Activated T-cell treated with anti-CD3 and anti-CD28 coated beads for 48 hours (primary cell): ENCODE measurements around the gene CSF1R.
"Not testable (repeated sequence)": the region's sequence is repeated elsewhere in the genome, so short reads cannot be mapped to it uniquely, and the experiment has no call there.

Source experiments
- DNase-seq: peaks from one replicate; pipeline ENCODE4 v3.0.0-alpha.2; 2020; ENCODE audit warnings: low read depth

CSF1R gene

GRCh38 chr5:150103678-150104549 lies 17.6 kb upstream of the CSF1R start:
- DNase-seq = no peak

- DNase-seq = no peak
Measured at GRCh38 chr5:150101023-150101422, 14.7 kb upstream of the CSF1R start.

GRCh38 chr5:150097152-150097551 lies 10.8 kb upstream of the CSF1R start:
- DNase-seq = no peak

DNA sequence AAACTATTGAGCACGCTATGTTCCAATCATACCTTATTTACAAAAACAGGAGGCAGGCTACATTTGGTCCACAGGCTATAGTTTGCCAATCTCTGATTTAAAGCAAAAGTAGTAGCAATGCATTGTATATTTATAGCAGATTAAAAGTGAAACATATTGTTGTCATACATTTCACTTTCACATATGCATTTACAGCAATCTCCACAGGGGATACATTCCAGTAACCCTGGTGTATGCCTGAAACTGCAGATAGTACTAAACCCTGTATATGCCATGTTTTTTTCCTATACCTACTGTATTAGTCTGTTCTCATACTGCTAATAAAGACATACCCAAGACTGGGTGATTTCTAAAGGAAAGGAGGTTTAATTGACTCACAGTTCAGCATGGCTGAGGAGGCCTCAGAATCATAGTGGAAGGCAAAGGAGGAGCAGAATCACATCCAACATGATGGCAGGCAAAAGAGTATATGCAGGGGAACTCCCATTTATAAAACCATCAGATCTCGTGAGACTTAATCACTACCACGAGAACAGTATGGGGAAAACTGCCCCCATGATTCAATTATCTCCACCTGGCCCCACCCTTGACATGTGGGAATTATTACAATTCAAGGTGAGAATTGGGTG lies 5.9 kb upstream of the CSF1R start:
- DNase-seq = no peak

DNA sequence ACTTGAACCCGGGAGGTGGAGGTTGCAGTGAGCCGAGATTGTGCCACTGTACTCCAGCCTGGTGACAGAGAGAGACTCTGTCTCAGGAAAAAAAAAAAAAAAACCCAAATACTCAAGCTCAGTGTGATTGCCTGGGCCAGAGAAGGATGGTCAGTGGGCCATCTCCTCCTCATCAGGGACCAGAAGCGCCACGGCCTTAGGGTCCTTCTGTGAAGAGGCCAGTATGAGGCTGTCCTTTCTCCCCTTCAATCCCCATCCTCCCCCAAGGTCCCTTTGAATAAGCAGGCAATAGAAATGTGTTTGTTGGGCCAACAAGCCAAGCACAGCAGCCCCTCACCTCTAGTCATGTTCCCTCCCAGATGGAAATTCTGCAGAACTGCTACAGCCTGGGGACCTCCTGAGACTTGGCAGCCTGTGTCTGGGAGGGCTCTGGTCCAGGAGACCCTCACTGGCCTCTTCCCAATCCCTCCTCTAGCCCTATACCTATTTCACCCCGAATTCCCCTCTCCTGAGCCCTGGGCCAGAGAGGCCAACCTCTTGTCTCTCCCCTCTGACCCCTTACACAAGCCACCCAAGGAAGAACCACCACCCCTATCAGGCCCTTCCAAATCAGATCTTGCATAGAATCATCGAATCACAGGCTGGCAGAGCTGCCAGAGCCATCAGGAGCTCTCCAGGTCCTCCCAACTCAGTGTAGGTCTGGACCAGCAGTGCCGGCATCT lies 1.0 kb downstream of the CSF1R start:
- DNase-seq = no peak

DNA sequence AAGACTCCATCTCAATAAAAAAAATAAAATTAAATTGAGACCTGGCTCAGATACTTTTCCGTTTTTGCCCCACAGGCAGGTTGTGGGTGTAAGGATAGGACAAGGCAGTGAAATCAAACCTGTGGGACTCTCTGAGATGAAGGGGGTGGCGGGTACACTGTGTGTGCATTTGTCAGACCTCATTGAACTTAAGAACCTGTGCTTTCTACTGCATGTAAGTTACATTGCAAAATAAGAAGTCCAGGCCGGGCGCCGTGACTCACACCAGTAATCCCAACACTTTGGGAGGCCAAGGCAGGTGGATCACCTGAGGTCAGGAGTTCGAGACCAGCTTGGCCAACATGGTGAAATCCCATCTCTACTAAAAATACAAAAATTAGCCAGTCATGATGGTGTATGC lies 1.6 kb downstream of the CSF1R start:
- DNase-seq = not testable (repeated sequence)

DNA sequence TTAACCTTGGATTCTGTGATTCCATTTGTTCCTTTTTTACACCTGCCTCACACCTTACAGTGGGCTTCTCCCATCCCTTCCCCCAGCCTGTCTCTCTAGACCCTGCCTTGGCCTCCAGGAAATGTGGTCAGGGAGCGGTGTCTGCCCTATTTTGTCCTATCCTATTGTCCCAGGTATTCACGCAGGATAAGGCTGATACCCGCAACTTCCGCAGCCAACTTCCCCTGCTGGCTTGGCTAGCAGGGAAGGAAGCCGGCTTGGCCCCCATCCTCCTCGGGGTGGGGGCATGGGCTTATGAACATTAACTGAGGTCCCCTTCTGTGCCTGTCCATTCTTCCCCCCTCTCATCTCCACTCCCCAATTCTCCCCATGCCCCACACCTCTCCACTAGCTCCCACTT lies 3.5 kb downstream of the CSF1R start:
- DNase-seq = no peak

DNA sequence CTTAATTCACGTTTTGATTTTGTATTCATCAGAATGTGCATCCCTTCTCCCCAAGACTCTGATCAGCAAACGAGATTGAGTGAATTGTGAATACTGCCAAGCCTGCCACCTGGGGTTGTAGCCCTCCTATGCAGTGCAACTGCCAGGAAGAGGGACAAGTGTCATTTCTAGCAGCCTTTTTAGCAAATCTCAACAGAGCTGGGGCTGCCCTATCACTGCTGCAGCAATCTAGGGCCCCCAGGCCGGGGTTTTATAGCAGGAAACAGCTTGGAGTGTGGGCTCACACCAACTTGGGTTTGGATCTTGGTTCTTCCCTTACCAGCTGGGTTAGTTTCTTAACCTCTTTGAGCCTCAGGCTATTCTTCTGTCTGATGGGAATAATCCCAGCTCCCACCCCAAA lies 4.0 kb downstream of the CSF1R start:
- no peak for DNase-seq

DNA sequence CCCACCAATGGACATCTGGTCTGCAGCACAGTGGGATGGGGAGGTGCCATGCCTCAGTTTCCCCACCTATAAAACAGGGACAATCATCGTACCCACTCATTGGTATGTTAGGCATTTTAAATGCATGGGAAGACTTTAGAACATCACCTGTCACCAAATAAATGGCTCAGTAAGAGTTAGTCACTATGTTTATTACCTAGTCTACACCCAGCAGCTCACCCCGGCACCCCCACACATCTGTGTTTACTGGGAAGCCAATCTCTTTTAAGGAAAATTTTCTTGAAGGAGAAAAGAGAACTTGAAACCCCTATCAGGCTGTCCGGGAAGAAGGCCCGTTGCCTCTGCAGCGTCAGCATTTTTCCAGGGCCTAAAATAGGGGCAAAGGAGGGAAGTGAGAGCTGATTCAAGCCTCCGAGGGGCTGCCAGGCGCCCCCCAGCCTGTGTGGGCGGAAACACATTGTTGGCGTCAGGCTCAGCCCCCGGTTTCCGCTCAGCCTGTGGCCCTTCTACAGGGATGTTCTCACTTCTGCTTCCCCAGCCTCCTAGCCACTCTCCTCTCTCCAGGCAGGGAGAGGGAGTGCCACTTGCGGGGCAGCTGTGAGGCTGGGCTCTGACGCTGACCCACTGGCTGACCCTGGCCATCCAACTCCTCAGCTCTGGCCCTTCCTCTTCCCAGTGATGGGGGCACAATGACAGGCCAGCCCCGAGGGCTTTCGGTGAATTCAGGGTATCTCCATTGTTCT lies 4.6 kb downstream of the CSF1R start:
- no peak for DNase-seq

- no peak for DNase-seq
Measured at GRCh38 chr5:150080696-150081435, 5.5 kb downstream of the CSF1R start.

DNA sequence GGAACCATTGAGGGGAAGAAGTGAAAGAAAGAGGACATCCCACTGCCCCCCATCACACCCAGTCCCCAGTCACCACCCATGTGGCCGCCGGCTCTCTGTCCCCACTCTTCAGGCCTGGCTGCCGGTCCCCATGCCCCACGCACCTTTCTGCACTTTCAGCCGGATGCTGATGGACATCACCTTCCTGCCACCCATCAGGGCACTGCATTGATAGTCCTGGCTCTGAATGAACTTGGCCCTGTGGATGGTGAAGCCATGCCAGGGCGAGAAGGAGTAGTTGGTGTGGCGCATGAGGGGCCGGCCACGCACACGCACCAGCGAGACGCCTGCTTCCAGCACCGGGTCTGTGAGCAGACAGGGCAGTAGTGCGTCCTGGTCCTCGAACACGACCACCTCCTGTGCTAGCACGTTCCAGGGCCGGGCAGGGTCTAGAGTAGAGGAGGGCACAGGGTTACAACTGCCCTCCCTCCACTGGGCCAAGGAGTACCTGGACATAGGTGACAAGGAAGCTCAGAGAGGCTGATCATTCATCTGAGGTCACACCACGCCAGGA lies 6.4 kb downstream of the CSF1R start:
- no peak for DNase-seq

DNA sequence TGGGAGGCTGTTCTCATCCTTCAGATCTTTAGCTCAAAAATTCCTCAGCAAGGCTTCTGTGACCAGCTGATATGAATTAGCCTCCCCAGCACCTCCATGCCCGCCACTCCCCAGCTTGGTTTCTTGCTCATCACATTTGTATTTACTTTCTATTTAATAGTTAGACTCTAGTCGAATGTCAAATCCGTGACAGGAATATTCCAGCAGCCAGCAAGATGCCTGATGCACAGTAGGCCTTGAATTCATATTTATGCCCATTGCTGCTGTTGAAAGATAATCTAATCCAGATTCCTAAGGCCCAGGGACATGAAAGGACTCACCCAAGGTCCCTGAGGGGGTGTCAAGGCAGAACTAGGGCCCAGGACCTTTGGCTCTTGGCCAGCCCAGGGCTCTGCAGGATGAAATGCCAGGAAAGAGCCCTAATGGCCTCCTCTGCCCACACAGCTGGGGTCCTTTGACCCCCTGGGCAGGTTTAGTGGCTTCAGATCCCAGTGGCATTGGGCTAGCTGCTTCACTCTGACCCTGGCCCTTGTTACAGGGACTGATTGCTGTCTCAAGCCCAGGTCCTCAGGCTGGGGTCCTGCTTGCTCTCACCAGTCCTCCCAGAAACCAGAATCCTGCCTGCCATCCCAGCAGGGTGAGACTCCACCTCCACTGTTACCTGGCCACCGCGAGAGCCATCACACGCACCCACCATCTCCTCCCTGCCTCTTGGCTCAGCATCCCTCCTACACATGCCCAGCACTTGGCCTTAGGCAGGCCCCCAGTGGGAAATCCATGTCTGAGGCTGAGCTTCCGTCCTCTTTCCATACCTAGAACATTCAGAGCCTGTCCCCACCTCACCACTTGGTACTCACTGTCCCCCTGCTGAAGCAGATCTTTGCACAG lies 7.3 kb downstream of the CSF1R start:
- DNase-seq = no peak

DNA sequence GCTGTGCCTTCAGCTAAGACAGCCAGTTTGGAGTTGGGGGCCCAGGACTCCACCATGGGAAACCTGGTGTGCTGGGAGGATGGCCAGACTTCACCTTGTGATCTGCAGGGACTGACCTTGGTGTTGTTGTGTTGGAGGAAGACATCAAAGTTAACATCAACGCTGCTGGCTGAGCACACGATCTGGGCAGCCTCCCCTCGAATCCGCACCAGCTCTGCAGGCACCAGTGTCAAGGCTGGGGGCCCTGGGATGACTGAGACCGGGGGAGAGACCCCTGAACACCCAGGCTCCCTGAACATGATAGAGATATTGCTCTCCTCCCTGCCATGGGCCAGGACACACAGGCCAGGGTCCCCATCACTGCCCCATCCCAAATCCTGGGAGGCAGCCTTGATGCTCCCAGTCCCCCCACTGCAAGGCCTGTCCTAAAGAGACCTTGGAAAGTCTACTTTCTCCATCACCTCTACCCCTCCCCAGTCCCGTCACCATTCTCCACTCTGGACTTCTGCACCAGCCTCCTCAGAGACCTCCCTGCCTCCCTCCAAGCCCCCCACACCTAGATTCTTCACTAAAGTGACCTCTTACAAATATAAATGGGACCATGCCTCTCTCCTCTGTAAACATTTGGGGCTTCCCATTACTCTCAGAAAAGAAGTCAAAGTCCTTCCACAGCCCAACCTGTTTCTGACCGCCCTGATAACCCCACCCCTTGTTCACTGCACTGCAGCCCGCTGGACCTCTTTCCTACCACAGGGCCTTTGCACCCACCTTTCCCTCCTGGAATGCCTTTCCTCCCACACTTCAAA lies 8.2 kb downstream of the CSF1R start:
- DNase-seq = no peak

DNA sequence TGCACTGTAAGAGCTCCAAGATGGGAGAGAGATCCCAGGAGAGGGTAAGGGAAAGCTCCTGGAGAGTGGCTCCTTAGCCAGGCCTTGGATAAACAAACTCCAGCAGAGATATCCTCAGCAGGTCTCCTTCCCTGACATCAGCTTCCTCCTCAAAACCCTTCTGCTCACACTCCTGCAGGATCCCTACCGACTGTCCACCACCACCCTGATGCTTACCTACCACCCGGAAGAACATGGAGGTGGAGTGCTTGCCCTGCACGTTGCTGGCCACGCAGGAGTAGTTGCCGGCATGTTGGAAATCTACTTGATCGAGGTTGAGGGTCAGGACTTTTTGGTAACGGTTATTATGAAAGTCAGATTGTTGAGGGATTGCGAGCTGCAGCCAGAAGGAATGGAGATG lies 9.3 kb downstream of the CSF1R start:
- DNase-seq = no peak

GRCh38 chr5:150075806-150076205 lies 10.5 kb downstream of the CSF1R start:
- DNase-seq = no peak

GRCh38 chr5:150075233-150075632 lies 11.1 kb downstream of the CSF1R start:
- DNase-seq = no peak

GRCh38 chr5:150073677-150074076 lies 12.7 kb downstream of the CSF1R start:
- no peak for DNase-seq

DNA sequence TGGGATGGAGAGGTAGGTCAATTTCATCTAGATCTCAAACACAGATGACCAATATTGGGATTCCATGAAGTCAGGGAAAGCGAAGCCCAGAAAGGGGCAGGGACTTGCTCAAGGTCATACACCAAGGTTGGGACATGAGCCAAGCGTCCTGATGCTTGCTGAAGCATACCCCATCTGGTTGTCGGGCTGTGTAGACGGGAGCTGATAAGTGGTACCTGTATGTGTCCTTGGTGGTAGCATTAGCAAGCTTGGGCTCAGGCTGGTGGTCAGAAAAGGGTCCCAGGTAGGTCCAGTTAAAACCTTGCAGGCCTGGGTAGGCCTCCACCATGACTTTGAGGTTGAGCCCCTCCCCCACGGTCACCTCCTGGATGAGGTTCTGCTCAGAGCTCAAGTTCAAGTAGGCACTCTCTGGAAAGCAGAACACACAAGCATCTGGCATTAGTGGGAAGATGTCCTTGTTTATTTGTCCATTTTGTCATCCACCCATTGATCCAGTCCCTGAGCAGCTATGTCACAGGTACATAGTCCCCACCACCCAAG lies 13.2 kb downstream of the CSF1R start:
- no peak for DNase-seq

- no peak for DNase-seq
Measured at GRCh38 chr5:150070821-150071220, 15.5 kb downstream of the CSF1R start.
